GM18861 (cell line): ENCODE results near the gene C15orf62.

ENCODE experiments used
- ATAC-seq: cut with Tn5 transposase; IDR thresholded peaks from one replicate; pipeline ENCODE4 v1.9.1; 2021; ENCODE audit not compliant: unreplicated experiment

The C15orf62 gene, protein sequence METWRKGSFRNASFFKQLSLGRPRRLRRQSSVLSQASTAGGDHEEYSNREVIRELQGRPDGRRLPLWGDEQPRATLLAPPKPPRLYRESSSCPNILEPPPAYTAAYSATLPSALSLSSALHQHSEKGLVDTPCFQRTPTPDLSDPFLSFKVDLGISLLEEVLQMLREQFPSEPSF

DNA sequence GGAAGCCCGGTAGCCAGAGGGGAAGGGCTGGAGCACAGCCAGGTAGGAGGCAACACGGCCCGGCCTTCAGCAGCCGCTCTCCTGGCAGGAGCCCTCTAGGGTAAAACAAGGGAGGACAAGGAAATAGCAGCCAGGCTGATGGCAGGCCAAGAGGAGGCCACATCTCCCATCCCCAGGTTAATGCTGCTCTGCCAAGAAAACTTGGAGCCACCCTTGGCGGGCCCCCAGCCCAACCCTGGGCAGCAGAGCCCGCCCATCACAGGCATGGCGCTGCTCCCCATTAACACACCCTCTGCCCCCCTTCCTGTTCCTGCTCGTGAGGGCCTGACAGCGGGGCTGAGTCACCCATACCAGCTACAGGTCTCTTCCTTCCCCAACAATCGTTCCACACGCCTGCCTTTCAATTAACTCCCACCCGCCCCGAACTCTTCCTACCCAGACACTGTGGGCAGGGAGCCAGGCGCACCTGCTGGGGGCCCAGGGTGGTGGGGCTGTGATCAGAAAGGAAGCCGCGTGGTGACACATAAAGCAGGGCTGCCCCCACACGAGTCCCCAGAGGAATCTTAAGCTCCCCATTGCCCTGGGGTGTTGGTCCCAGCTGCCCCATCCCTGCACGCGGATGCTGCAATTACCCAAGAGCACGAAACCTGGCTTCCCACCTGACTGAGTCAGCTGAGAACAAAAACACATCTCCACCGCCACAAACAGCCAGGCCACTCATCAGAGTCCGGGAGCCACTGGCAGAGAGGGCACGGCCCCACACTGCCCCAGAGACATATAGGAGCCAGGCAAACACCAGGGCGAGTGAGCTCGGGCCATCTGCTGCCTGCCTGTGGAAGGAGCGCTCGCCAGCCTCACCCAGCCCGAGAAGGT lies at the start of gene C15orf62:
C15orf62 (plus strand) TSS at position 707 of the 873 bp plus-strand sequence. CDS start 516 bp downstream, outside the sequence.
- ATAC-seq = peak; percentile 41

DNA sequence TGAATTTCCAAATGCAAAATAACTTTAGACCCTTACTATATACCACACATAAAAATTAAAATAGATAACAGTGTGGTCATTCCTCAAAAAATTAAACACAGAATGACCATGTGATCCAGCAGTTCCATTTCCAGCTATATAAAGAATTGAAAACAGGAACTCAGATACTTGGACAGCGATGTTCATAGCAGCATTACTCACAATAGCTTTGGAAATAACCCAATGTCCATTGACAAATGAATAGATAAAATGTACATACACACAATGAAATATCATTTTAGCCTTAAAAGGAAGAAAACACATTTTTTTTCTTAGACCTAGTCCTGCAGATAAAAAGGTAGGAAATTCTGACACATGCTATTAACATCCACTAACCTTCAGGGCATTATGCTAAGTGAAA lies 48.1 kb upstream of the C15orf62 start:
- ATAC-seq = no peak

DNA sequence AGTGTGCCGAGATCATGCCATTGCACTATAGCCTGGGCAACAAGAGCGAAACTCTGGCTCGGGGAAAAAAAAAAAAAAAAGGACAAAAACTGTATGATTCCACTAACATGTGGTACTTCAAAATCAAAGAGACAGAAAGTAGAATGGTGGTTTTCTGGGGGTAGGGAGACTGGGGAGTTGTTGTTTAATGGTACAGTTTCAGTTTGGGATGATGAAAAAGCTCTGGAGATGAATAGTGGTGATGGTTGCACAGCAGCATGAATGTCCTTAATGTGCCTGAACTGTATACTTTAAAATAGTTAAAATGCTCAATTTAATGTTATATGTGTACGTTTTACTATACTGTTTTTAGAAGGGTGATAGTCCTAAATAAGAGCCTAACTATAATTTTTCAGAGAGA lies 47.4 kb upstream of the C15orf62 start:
- ATAC-seq = no peak

DNA sequence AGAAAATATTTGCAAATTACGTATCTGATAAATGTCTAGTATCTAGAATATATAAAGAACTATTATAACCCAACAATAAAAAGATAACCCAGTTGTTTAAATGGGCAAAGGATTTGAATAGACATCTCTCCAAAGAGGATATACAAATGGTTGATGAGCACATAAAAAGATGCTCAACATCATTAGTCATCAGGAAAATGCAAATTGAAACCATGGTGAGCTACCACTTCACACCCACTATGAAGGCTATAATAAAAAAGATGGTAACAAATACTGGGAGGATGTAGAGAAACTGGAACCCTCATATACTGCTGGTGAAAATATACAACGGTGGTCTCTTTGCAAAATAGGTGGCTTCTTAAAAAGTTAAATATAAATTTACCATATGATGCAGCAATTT lies 46.8 kb upstream of the C15orf62 start:
- no peak for ATAC-seq

DNA sequence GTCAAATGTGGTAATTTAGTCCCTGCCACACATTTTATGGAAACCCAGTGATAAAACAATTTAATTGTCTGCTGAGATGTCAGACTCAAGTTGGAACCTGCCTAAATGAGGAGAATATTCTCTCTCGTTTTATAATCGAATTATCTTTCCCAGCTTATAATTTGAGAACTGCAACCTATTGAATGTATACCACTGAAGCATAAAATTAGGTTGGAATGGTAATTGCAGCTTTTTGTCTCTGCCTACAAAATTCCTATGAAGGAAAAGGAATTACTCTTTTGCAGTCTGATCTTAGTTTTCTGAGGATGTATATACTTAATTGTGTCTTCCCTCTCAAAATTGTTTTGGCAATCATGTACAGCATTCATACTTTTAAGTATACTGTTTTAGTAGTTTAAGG lies 45.9 kb upstream of the C15orf62 start:
- no peak for ATAC-seq

DNA sequence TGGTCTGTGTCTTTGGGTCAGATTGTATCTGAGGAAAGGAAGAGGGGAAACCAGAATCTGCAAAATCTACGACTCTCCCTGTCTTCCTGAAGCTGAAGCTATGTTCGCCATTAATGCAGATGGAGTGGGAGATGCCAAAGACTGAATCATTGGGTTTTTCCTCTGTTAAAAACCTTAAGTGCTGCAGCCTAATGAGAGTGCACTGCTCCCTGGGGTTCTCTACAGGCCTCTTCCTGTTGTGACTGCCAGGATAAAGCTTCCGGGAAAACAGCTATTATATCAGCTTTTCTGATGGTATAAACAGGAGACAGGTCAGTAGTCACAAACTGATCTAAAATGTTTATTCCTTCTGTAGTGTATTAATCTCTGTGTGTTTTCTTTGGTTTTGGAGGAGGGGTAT lies 38.7 kb upstream of the C15orf62 start:
- no peak for ATAC-seq

DNA sequence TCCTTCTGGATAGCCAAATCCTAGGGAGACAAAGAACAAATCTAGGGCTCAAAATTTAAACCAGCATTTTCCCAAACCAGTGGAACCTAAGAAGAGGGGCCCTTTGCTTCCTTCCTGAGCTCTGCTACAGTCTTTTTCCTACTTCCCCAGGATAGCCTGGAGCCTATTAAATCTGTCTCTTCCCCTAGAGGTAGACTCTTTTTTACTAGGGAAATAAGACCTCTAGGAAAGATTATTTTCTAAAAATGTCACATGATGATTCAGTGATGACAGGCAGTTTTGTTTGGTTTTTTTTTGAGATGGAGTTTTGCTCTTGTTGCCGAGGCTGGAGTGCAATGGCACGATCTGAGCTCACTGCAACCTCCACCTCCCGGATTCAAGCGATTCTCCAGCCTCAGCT lies 33.2 kb upstream of the C15orf62 start:
- no peak for ATAC-seq

DNA sequence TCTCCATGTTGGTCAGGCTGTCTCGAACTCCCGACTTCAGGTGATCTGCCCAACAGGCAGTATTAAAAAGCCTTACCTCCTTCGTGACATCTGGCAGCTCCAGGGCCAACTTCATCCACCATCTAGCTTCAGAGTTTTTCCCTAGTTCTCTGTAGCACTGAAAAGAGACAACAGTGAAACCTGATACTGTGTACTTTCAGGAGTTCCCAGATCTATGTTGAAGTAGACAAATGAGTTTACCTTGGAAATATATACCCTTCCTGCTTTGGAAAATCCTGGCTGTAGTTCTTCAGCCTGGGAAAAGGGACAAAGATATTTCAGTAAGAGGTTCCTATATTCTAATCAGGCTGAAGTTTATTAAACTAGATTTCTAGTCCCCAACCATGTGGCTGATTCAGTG lies 32.7 kb upstream of the C15orf62 start:
- no peak for ATAC-seq

DNA sequence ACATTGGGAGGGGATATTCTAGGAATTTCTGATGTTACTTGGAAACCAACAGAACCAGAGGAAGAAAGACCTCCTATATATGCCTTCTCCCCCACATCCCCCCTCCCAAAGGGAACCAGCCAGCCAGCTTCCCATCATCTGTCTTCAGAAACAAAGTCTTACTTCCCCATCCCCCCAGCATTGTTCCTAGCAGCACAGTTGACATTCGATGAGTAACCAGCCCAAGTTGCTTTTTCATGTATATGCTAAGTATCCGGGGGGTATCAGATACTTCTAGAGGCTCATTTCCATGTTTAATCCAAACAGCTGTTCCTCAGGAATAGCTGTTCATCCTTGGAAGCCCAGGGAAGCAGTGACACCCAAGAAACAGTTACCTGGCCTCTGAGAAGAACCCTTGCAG lies 30.7 kb upstream of the C15orf62 start:
- no peak for ATAC-seq

DNA sequence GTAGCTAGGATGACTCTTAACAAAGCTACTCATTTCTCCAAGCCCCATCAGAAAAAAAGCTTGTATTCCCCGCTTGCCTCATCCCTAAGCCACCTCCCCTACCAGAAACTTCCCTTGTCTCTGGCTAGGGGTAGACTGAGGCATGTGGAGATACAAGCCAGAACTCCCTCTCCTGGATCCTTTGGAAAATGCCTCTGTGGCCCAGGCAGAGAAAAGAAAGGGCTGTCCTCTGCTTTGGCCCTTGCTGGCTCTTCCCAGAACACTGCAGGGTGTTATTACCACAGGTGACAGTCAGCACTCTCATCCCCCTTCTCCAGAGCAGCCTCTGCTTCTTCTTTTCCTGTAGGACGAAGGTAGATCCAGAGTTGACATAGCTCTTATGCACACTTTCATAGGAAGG lies 29.9 kb upstream of the C15orf62 start:
- no peak for ATAC-seq

DNA sequence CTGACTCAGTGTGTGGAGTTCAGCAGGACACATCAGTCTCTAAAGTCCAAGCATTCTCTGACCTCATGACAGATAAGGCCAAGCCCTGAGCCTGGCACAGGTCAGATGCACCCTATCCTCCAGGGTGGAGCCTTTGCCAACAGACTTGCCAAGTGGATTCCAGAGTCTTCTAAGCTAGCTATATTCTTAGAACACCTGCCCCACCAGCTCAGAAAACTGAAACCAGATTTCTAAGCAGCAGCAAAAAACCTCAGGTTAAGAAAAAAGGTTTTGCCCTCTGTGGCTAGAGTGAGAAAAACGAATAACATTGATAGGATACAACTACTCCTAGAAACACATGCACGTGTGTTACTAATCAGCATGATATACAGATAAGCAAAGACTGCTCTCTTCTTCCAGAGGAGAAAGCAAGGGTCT lies 26.3 kb upstream of the C15orf62 start:
- no peak for ATAC-seq

DNA sequence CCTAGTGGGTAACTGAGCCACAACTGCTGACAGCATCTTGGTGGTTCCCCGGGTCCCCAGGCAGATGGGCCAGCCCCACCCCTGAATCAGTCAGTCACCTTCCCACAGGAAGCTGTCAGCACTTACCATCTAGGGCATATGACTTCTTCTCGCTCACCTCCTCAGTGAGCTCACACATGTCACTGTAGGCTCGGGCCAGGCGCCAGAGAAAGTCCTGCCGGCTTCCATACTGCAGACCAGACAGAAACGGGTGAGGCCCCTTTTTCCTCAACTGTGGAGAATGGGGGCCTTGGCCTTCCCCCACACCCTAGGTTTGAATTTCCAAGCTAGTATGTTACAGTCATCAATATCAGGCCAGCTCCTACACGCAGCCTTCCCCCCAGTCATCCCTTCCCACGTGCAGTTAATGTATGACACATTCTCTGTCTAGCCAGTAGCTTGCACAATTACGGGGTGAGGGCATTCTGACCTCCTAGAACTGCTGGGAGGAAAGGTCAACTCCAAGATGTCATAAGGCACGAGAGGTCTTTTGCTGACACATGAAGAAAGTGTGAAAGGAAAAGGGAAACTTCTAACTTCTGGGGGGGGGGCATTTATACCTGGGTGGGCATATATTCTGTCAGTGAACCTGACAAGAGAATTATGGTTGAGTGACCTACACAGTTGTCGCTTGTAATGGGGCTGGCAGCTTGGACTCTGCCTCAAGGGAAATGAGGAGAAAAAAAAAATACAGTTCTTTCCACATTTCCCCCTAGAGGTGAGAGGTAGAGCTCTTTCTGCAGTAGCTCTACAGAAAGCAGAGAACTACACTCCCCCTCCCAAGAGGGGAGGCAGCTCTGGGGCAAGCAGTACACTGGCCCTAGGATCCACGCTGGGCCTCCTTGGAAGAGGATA lies 25.6 kb upstream of the C15orf62 start:
- ATAC-seq = no peak

DNA sequence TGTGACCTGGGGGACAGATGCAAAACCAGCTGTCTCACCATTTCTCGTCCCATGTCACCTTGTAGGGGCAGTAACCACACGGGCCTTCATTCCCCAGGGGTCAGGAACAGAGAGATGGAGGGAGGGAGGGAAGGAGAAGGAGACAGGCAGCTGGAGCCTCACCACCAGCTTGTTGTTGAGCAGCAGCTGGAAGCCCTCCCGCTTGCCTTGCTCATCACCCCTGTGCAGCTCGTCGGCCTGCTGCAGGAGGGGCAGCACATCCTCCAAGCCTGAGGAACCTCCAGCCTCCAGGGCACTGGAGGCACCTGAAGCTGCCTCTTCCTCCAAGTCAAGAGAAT lies 25.0 kb upstream of the C15orf62 start:
- ATAC-seq = no peak

DNA sequence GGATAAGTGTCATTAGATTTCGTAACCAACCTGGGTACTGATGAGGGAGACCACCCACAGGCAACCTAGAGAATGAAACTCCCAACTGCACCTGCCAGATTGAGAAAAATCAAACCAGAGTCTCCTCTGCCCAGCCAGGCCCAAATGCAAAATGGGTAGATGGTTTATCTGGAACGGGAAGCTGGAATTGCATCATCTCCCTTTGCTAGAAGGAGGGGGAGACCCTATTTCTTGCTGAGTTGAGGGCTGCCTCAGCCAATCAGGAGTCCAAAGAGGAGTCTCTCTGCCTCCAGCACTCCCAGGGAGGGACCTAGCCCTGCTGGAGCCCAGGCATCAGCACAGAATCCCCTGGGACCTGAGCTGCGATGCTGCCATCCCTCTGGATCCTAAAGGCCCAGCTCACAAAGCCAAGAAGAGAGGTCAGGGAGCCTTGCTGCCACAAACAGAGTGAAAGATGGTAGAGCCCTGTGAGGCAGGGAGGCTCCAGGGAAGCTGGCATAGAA lies 22.8 kb upstream of the C15orf62 start:
- ATAC-seq = no peak

DNA sequence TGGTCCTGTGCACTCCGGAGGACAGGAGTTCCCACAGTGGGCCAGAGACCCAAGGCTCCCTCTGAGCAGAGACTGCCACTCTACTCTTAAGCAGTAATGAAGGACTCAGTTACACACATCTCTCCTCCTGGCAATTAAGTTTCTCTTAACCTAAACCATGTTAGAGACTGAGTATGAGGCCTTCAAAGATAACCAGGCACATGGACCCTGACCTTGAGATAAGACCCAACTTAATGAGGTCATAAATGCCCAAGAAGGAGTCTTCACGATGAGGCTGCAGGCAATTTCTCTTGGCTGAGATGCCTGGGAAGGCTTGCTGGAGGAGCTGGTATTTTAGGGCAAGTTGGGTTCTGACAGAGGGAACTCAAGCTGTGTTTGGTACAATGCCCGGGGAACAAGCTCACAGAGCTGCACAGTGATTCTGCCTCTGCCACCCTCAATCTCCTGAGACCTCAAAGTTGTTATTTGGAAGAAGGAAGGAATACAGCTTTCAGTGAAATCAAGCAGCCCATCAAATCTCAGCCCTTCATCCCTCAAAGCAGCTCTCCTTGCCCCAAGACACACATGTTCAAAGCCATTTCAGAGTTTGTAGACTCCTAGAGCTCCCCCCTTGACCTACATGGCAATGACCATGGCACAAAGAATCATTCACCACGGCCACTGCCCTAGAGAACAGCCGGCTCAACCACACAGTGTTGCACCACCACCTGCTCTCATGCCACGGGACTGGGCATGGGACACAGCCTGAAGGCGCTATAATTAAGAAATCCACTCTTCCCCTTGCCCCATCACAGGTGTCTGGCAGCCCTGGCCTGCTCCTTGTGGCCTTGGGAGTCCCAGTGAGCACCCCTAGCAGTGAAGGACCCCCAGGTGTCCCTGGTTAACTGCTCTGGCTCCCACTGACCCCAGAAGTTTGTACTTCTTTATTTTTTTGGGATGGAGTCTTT lies 21.8 kb upstream of the C15orf62 start:
- no peak for ATAC-seq

DNA sequence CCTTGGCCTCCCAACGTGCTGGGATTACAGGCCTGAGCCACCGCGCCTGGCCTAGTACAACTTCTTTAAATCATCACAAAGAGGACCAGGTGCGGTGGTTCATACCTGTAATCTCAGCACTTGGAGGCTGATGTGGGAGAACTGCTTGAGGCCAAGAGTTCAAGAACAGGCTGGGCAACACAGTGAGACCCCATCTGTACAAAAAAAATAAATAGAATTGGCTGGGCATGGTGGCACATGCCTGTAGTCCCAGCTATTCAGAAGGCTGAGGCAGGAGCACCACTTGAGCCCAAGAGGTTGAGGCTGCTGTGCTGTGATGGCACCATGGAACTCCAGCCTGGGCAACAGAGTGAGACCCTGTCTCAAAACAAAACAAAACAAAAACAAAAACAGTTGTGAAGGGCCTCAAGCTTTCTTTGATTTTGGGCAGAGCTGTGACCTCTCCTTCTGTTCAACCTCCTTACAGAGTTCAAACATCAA lies 20.6 kb upstream of the C15orf62 start:
- no peak for ATAC-seq

DNA sequence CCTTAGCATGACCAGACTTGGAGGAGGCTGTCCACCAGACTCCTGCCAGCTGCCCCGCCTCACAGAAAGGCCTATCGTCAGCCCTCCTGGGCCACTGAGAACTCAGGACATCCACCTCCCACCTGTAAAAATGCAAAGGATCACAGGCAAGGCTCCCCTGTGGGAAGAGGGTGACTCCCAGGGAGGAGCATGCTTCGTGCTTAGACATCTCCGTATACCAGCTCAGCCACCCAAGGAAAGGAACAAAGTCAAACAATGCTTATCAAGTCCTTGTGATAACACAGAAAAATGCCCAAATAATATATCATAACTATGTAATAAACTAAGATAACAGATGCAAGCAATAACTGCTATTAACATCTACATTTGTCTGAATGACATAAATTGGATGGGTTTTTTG lies 18.9 kb upstream of the C15orf62 start:
- ATAC-seq = no peak

DNA sequence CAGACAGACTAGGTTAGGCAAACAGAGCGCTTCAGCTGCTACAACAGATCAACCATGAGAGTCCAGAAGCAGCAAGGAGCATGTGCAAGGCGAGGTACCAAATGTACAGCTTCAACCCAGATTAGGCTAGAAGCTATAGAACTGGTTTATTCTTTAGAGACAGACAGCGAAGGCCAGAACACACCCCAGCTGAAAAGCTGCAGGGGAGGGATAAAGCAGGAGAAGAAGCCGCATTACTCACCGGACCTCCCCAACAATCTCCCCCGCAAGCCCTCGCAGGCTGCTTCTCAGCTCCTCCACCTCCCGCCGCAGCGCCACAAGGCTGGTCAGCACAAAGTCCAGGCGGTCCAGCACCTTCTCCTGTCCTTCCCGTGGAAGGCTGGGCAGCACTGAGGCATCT lies 18.0 kb upstream of the C15orf62 start:
- ATAC-seq = no peak

DNA sequence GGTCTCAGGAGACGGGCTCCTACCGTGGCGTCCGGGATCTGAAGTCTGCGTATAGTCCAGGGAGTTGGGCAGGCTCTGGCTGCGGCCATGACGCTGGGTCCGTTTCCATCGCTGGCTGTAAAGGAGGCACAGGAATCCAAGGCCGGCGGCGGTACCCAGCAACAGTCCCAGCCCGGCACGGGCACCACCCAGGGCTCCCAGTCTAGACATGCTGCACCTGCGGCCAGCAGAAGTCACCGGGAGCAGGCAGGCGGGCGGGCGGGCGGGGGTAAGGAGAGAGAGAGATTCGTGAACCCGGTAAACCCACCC lies 15.3 kb upstream of the C15orf62 start:
- no peak for ATAC-seq
